ENCODE data around the gene CLTB.

GRCh38 chr5:176414704-176415103 lies 1.6 kb downstream of the CLTB start:
- TF ChIP-seq FOXM1 (IDR thresholded peaks at IDR 0.05; ENCODE audit: borderline replicate concordance) = no peak
- TF ChIP-seq LEF1 (IDR thresholded peaks at IDR 0.05; ENCODE audit: borderline replicate concordance) = no peak
- TF ChIP-seq FOXK2 (IDR thresholded peaks at IDR 0.05) = no peak
- TF ChIP-seq TARDBP (IDR thresholded peaks at IDR 0.05) = no peak
- no peak for TF ChIP-seq NFRKB (IDR thresholded peaks at IDR 0.05)
